Measurements from ENCODE around the gene ARVCF. TPM values are rescaled to one million over a fixed set of nuclear protein-coding genes. Genes with fewer than 3 reads are reported as not detected.

The ARVCF gene
- total RNA-seq, 1 experiment from 2014 or later = 8.4 TPM

Small RNAs within 50 kb of the gene (small RNA-seq; reads per million reads assigned to genes)
- 0.68 reads per million, percentile 64 among the genes with 10 or more reads in this experiment for gene MIR185

Other genes with a start within 250 kb of the ARVCF start
- gene GNB1L, start 161.9 kb downstream of the ARVCF start, total RNA-seq (2014; rRNA removed; shearing (Covaris generic)) = 10.5 and 16.7 TPM in 2 replicates
- 8.8 and 13.0 TPM in 2 replicates for gene RTL10, start 161.9 kb downstream of the ARVCF start, total RNA-seq (2014; rRNA removed; shearing (Covaris generic))
- gene COMT, start 75.1 kb downstream of the ARVCF start, total RNA-seq (2014; rRNA removed; shearing (Covaris generic)) = 154 and 165 TPM in 2 replicates
- gene TXNRD2, start 75.0 kb downstream of the ARVCF start, total RNA-seq (2014; rRNA removed; shearing (Covaris generic)) = 94.5 and 120 TPM in 2 replicates
- 17.2 and 18.8 TPM in 2 replicates for gene TANGO2, start 4.3 kb upstream of the ARVCF start, total RNA-seq (2014; rRNA removed; shearing (Covaris generic))
- gene DGCR8, start 63.4 kb upstream of the ARVCF start, total RNA-seq (2014; rRNA removed; shearing (Covaris generic)) = 22.9 and 25.9 TPM in 2 replicates
- 801 and 856 TPM in 2 replicates for gene RANBP1, start 99.3 kb upstream of the ARVCF start, total RNA-seq (2014; rRNA removed; shearing (Covaris generic))
- 93.4 and 94.3 TPM in 2 replicates for gene TRMT2A, start 100.4 kb upstream of the ARVCF start, total RNA-seq (2014; rRNA removed; shearing (Covaris generic))
- gene ZDHHC8, start 115.0 kb upstream of the ARVCF start, total RNA-seq (2014; rRNA removed; shearing (Covaris generic)) = 15.4 and 29.0 TPM in 2 replicates
- 5.3 and 5.8 TPM in 2 replicates for gene CCDC188, start 134.2 kb upstream of the ARVCF start, total RNA-seq (2014; rRNA removed; shearing (Covaris generic))